A549 (cell line): ENCODE results near the gene XIRP1.

Source experiments
- CTCF ChIP-seq: fragments of >200 bp; sonication (Bioruptor Twin); formaldehyde crosslinking; IDR thresholded peaks from 3 replicates; pipeline ENCODE4 v1.5.1; 2016
- HOXB5 ChIP-seq: fragments of 250-450 bp; sonication (Bioruptor Pico); IDR thresholded peaks from 2 replicates; pipeline ENCODE4 v1.5.0; 2020; ENCODE audit warnings: mild to moderate bottlenecking, moderate library complexity
- POLR2A ChIP-seq: IDR thresholded peaks from 2 replicates; pipeline ENCODE4 v1.6.1; 2012; ENCODE audit warnings: mild to moderate bottlenecking, low read length
- TF ChIP-seq, protein P1 (sequence below): IDR thresholded peaks from 2 replicates; pipeline ENCODE4 v1.6.1; 2012
- TF ChIP-seq, protein P2 (sequence below): IDR thresholded peaks from 2 replicates; pipeline ENCODE4 v1.6.1; 2012

GRCh38 chr3:39207361-39208186 is 15.2 kb upstream of the XIRP1 start:
- TF ChIP-seq CTCF (no peak), POLR2A (no peak), HOXB5 (CRISPR knock-in tag) (no peak)
- TF ChIP-seq, protein P1, sequence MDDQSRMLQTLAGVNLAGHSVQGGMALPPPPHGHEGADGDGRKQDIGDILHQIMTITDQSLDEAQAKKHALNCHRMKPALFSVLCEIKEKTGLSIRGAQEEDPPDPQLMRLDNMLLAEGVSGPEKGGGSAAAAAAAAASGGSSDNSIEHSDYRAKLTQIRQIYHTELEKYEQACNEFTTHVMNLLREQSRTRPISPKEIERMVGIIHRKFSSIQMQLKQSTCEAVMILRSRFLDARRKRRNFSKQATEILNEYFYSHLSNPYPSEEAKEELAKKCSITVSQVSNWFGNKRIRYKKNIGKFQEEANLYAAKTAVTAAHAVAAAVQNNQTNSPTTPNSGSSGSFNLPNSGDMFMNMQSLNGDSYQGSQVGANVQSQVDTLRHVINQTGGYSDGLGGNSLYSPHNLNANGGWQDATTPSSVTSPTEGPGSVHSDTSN = no peak
- TF ChIP-seq, protein P2, sequence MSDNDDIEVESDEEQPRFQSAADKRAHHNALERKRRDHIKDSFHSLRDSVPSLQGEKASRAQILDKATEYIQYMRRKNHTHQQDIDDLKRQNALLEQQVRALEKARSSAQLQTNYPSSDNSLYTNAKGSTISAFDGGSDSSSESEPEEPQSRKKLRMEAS = no peak
